Liver (tissue), 3 donors: ENCODE measurements around the gene ACOT8.

ENCODE experiments used
- CTCF ChIP-seq: fragments of 150-350 bp; IDR thresholded peaks from 2 replicates; pipeline ENCODE4 v1.5.1; 2017; ENCODE audit warnings: improper control_type of control experiment, low read depth, low read length; ENCODE audit not compliant: missing input control
- EGR1 ChIP-seq, 2 donors: IDR thresholded peaks; 2 replicates each; pipeline ENCODE4 v1.6.1; 2016 to 2018; ENCODE audit warnings: antibody characterized with exemption in 2 of 2, low read depth in 2 of 2
- FOXA1 ChIP-seq: IDR thresholded peaks from 2 replicates; pipeline ENCODE4 v1.6.1; 2016; ENCODE audit warnings: antibody characterized with exemption
- GABPA ChIP-seq, 2 donors: IDR thresholded peaks in 1 of 2; conservative IDR thresholded peaks in 1 of 2; 2 replicates each; pipeline ENCODE4 v1.6.1; 2016; ENCODE audit warnings: antibody characterized with exemption in 2 of 2, mild to moderate bottlenecking in 1 of 2, moderate library complexity in 1 of 2
- HNF4A ChIP-seq, 2 donors: conservative IDR thresholded peaks; 2 replicates each; pipeline ENCODE4 v1.6.1; 2016; ENCODE audit warnings: antibody characterized with exemption in 2 of 2, mild to moderate bottlenecking in 2 of 2
- MAX ChIP-seq: IDR thresholded peaks from 2 replicates; pipeline ENCODE4 v1.6.1; 2016; ENCODE audit warnings: antibody characterized with exemption
- RAD21 ChIP-seq, 2 donors: IDR thresholded peaks; 2 replicates each; pipeline ENCODE4 v1.6.1; 2016; ENCODE audit warnings: antibody characterized with exemption in 2 of 2, mild to moderate bottlenecking in 2 of 2
- REST ChIP-seq: IDR thresholded peaks from 2 replicates; pipeline ENCODE4 v1.6.1; 2016; ENCODE audit warnings: antibody characterized with exemption, mild to moderate bottlenecking
- RXRA ChIP-seq, 2 donors: IDR thresholded peaks; 2 replicates each; pipeline ENCODE4 v1.6.1; 2017 to 2018; ENCODE audit warnings: antibody characterized with exemption in 2 of 2, mild to moderate bottlenecking in 1 of 2
- TAF1 ChIP-seq: conservative IDR thresholded peaks from 2 replicates; pipeline ENCODE4 v1.6.1; 2016; ENCODE audit warnings: antibody characterized with exemption, mild to moderate bottlenecking
- YY1 ChIP-seq: IDR thresholded peaks from 2 replicates; pipeline ENCODE4 v1.6.1; 2016; ENCODE audit warnings: antibody characterized with exemption, mild to moderate bottlenecking
- donor health status: healthy.
- donor health status: healthy.

GRCh38 chr20:45832619-45833018 is 24.6 kb downstream of the ACOT8 start:
- TF ChIP-seq CTCF (no peak), GABPA (IDR thresholded peaks at IDR 0.05 in 1 of 2, conservative IDR thresholded peaks at IDR 0.05 in 1 of 2) (no peak), YY1 (no peak), RAD21 (IDR thresholded peaks at IDR 0.05) (no peak), TAF1 (no peak), RXRA (IDR thresholded peaks at IDR 0.05) (no peak), HNF4A (conservative IDR thresholded peaks at IDR 0.05) (no peak), EGR1 (IDR thresholded peaks at IDR 0.05; ENCODE audit: low read depth in 2 of 2) (no peak), REST (no peak), MAX (no peak), FOXA1 (no peak)
